Measurements from ENCODE around the gene DNLZ.

DNLZ gene

DNA sequence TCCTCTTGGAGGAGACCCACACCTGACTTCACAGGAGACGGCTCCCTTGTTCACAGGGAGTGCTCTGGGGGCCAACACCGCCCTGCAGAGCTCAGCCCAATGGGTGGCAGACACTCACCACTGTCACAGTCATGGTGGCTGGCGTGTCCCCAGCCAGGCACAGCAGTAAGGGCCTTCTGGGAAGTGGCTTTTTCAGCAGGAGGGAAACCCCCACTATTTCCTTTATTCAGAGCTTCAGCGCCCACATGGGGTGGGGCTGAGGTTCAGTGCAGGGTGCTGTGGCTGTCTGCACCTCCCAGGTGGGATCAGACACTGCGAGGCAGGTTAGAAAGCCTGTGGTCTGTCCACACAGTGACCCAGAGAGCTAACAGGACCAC, 40.0 kb upstream of the DNLZ start:
- H4K5ac ChIP-seq (ENCODE audit: low read length), result no peak overlapping the region
- no peak overlapping the region for H3K4ac ChIP-seq (ENCODE audit: low read depth, low read length)
- H3K18ac ChIP-seq (ENCODE audit: low read length), result no peak overlapping the region
- H3K79me2 ChIP-seq (ENCODE audit: control insufficient read depth, insufficient read depth, low read length), result peaks cover 15% of the 10 kb centered on the region
- H3K79me1 ChIP-seq (ENCODE audit: low read length), result peaks cover 12% of the 10 kb centered on the region
- no peak overlapping the region for H3K27ac ChIP-seq (ENCODE audit: low read depth, low read length)
- H3K4me1 ChIP-seq (ENCODE audit: control insufficient read depth, low read depth, low read length), result peaks cover 2% of the 10 kb centered on the region
- no peak overlapping the region for H3K4me3 ChIP-seq (ENCODE audit: low read length)
- H3K56ac ChIP-seq (ENCODE audit: low read length), result no peak overlapping the region
- H2AK5ac ChIP-seq (ENCODE audit: low read length), result no peak overlapping the region
- H2BK5ac ChIP-seq (ENCODE audit: low read length), result no peak overlapping the region
- H3K9ac ChIP-seq (ENCODE audit: low read length), result no peak overlapping the region
- H2BK120ac ChIP-seq (ENCODE audit: low read depth, low read length), result no peak overlapping the region
- H3K36me3 ChIP-seq (ENCODE audit: control insufficient read depth, insufficient read depth, low read length), result peaks cover 8% of the 10 kb centered on the region
- H3K4me2 ChIP-seq (ENCODE audit: low read length), result no peak overlapping the region
- H2BK15ac ChIP-seq (replicated peaks; ENCODE audit: low read depth), result no peak overlapping the region
- H4K8ac ChIP-seq (ENCODE audit: low read depth, low read length), result no peak overlapping the region
- no peaks in the 10 kb centered on the region for H3K27me3 ChIP-seq (ENCODE audit: insufficient read depth, low read length, poor library complexity)
- no peak overlapping the region for H3K23ac ChIP-seq (ENCODE audit: low read length)
- WGBS (ENCODE audit: extremely low coverage, insufficient coverage, low lambda C conversion rate), result no CpG with 5 or more reads among the region's 5 CpGs
- no peak for DNase-seq

DNA sequence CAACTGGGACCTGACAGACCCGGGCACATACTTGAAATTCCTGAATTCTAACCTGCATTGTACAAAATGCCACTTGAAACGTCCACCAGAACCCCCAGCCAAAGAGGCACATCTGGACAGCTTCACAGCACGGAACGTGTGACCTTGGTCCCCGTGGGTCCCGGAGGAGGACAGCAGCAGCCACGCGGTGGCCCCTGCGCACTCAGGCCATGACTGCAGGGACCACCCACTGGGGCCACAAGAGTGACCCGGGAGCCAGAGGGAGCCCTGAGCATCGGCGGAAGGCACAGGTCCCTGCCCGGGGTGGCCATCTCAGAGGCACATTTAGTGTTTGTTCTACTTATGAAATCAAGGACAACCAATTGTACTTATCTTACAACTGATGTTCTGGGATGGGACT, 38.5 kb upstream of the DNLZ start:
- H3K4ac ChIP-seq (ENCODE audit: low read depth, low read length), result no peak overlapping the region
- H3K27ac ChIP-seq (ENCODE audit: low read depth, low read length), result no peak overlapping the region
- H3K79me1 ChIP-seq (ENCODE audit: low read length), result peaks cover 12% of the 10 kb centered on the region
- H2BK15ac ChIP-seq (replicated peaks; ENCODE audit: low read depth), result no peak overlapping the region
- H3K18ac ChIP-seq (ENCODE audit: low read length), result no peak overlapping the region
- no peak overlapping the region for H4K8ac ChIP-seq (ENCODE audit: low read depth, low read length)
- no peak overlapping the region for H2AK5ac ChIP-seq (ENCODE audit: low read length)
- H3K56ac ChIP-seq (ENCODE audit: low read length), result no peak overlapping the region
- no peak overlapping the region for H3K4me2 ChIP-seq (ENCODE audit: low read length)
- H3K27me3 ChIP-seq (ENCODE audit: insufficient read depth, low read length, poor library complexity), result no peaks in the 10 kb centered on the region
- no peak overlapping the region for H3K4me3 ChIP-seq (ENCODE audit: low read length)
- WGBS (ENCODE audit: extremely low coverage, insufficient coverage, low lambda C conversion rate), result no CpG with 5 or more reads among the region's 13 CpGs
- H3K36me3 ChIP-seq (ENCODE audit: control insufficient read depth, insufficient read depth, low read length), result peaks cover 7% of the 10 kb centered on the region
- H3K23ac ChIP-seq (ENCODE audit: low read length), result no peak overlapping the region
- DNase-seq, result no peak
- no peak overlapping the region for H4K5ac ChIP-seq (ENCODE audit: low read length)
- H3K79me2 ChIP-seq (ENCODE audit: control insufficient read depth, insufficient read depth, low read length), result peaks cover 22% of the 10 kb centered on the region
- peaks cover 2% of the 10 kb centered on the region for H3K4me1 ChIP-seq (ENCODE audit: control insufficient read depth, low read depth, low read length)
- no peak overlapping the region for H3K9ac ChIP-seq (ENCODE audit: low read length)
- no peak overlapping the region for H2BK120ac ChIP-seq (ENCODE audit: low read depth, low read length)
- no peak overlapping the region for H2BK5ac ChIP-seq (ENCODE audit: low read length)

DNA sequence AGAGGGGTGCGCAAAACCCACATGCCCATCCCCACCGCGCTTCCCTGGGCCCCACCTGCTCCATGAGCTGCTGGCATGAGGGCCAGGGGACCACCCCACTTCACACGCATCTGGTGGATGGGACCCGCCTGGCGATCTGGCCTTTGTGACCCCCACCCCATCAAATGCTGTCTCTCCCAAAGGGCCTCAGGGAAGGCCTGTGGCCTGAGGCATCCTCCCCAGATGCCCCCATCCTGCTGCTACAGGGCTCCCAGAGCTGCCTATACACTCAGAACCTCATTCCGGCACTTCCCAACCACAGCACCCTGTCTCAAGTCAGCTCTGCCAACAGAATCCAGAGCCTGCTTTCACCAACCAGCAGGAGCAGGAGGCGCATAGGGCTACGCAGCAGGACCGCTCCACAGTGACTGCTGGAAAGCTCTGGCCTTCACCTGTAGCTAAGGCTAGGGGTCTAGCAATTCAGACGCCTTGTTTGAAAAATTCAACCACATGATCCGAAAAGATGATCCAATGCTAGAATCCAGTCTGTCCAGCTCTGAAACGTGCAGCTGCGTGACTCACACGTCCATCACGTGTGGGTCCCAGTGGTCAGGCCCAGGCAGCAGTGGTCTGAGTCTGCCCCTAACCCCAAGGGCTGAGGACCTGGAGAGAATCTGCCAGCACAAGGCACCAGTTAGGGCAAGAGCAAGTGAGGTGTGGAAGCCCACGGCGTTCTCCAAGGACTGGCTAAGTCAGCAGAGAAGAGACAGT, 37.8 kb upstream of the DNLZ start:
- no peak overlapping the region for H3K4ac ChIP-seq (ENCODE audit: low read depth, low read length)
- H4K5ac ChIP-seq (ENCODE audit: low read length), result no peak overlapping the region
- no peak for DNase-seq
- H3K4me1 ChIP-seq (ENCODE audit: control insufficient read depth, low read depth, low read length), result peaks cover 2% of the 10 kb centered on the region
- no peak overlapping the region for H4K8ac ChIP-seq (ENCODE audit: low read depth, low read length)
- no peak overlapping the region for H3K56ac ChIP-seq (ENCODE audit: low read length)
- peaks cover 10% of the 10 kb centered on the region for H3K36me3 ChIP-seq (ENCODE audit: control insufficient read depth, insufficient read depth, low read length)
- no peak overlapping the region for H3K18ac ChIP-seq (ENCODE audit: low read length)
- H2AK5ac ChIP-seq (ENCODE audit: low read length), result no peak overlapping the region
- no peak overlapping the region for H3K9ac ChIP-seq (ENCODE audit: low read length)
- no CpG with 5 or more reads among the region's 18 CpGs for WGBS (ENCODE audit: extremely low coverage, insufficient coverage, low lambda C conversion rate)
- no peaks in the 10 kb centered on the region for H3K27me3 ChIP-seq (ENCODE audit: insufficient read depth, low read length, poor library complexity)
- H3K27ac ChIP-seq (ENCODE audit: low read depth, low read length), result no peak overlapping the region
- H2BK120ac ChIP-seq (ENCODE audit: low read depth, low read length), result no peak overlapping the region
- H3K79me1 ChIP-seq (ENCODE audit: low read length), result peaks cover 17% of the 10 kb centered on the region
- peaks cover 22% of the 10 kb centered on the region for H3K79me2 ChIP-seq (ENCODE audit: control insufficient read depth, insufficient read depth, low read length)
- no peak overlapping the region for H3K4me3 ChIP-seq (ENCODE audit: low read length)
- no peak overlapping the region for H3K4me2 ChIP-seq (ENCODE audit: low read length)
- H3K23ac ChIP-seq (ENCODE audit: low read length), result no peak overlapping the region
- no peak overlapping the region for H2BK15ac ChIP-seq (replicated peaks; ENCODE audit: low read depth)
- H2BK5ac ChIP-seq (ENCODE audit: low read length), result no peak overlapping the region

DNA sequence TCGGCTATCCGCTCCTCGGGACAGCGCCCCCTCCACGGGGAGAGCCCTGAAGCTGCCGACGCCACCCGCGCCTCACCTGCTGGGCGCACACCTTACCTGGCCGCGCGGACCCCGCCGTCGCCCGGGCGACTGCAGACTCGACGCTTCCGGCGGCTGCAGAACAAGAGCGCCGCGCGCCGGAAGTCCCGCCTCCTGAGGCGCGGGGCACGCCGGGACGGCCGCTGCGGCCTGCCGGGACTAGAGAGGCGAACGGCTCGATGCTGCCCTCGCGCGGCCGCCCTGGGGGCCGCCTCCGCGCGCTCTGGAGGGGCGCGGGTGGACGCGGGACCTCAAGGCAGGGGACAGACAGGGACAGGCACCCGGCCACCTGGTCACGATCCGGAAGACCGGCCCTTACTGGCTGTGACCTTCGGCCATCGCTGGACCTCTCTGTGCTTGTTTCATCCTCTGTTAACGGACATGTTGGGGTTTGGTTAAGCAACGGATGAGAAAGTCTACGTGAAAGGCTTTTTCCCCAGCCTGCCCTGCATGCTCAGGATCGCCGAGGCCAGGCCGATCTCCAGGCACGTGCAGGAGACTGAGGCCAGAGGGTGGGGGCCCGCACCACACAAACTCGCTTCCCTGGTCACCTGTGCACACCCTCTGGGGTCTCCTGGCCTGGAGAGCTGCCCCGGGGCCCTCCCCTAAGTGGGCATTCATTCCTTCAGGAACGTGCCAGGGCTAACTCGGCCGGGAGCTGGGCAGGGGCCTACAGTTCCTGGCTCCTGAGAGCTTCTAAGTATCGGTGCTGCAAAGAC, 36.7 kb upstream of the DNLZ start, which contains the start of gene SNAPC4:
Gene SNAPC4, minus strand, starts transcription at position 133 of the 797 bp plus-strand sequence. CDS start 1,742 bp downstream, outside the sequence.
- Histone ChIP-seq H3K4me3 (ENCODE audit: low read length) (peak within 1 kb of the TSS; percentile 93), H2BK15ac (replicated peaks; ENCODE audit: low read depth) (no peak within 1 kb of the TSS), H3K4me2 (ENCODE audit: low read length) (peak within 1 kb of the TSS; percentile 90), H3K36me3 (ENCODE audit: control insufficient read depth, insufficient read depth, low read length) (peaks cover 15% of the 10 kb centered on the region), H3K27ac (ENCODE audit: low read depth, low read length) (peak within 1 kb of the TSS; percentile 26), H2BK120ac (ENCODE audit: low read depth, low read length) (no peak within 1 kb of the TSS), H4K5ac (ENCODE audit: low read length) (no peak within 1 kb of the TSS), H3K23ac (ENCODE audit: low read length) (peak within 1 kb of the TSS; percentile 3), H2BK5ac (ENCODE audit: low read length) (no peak within 1 kb of the TSS), H3K56ac (ENCODE audit: low read length) (peak within 1 kb of the TSS; percentile 96), H3K79me2 (ENCODE audit: control insufficient read depth, insufficient read depth, low read length) (peaks cover 22% of the 10 kb centered on the region), H3K4ac (ENCODE audit: low read depth, low read length) (peak within 1 kb of the TSS; percentile 8), H3K9ac (ENCODE audit: low read length) (peak within 1 kb of the TSS; percentile 97), H3K18ac (ENCODE audit: low read length) (peak within 1 kb of the TSS; percentile 6), H3K4me1 (ENCODE audit: control insufficient read depth, low read depth, low read length) (peaks cover 2% of the 10 kb centered on the region), H4K8ac (ENCODE audit: low read depth, low read length) (no peak within 1 kb of the TSS), H3K79me1 (ENCODE audit: low read length) (peaks cover 18% of the 10 kb centered on the region), H3K27me3 (ENCODE audit: insufficient read depth, low read length, poor library complexity) (no peaks in the 10 kb centered on the region), H2AK5ac (ENCODE audit: low read length) (no peak within 1 kb of the TSS)
- peak; percentile 93 for DNase-seq
- no CpG with 5 or more reads among the region's 71 CpGs for WGBS (ENCODE audit: extremely low coverage, insufficient coverage, low lambda C conversion rate)

DNA sequence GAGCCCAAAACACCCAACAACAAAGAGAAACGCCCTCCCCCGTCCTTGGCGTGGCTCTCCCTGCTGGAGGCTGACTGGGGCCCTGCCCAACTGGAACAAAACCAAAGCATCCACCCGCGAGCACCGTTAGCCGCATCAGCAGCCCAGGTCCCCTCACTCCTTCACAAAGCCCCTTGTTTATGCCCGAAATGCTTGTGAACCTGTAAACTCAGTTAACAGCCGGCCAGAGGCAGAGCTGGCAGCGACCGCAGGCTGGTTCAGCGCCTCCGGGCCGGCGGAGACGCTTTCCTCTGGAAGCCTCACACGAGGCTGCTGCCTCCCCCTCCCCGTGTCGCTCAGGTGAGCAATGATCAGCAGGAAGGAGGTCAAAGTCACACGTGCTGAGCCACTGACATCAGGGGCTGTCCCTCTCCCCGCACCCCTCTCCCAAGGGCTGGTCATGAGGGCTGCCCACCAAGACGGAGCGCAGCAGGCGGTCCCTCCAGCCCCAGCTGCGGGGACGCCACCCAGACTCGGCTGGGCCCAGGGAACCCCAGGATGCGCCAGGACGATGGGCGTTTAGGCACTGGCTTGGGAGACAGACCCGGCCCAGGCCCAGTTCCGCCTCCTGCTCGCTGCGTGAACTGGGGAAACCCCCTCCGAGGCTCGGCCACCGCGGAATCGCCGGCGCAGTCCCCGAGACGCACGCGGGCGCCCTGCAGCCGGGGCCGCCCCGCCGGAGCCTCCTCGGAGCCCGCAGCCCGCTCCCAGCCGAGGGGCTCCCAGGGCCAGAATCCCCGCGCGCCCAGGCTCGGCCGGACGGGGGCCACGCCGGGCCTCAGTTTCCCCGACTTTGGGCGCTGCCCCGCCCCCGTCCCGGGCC, 35.9 kb upstream of the DNLZ start:
- H3K18ac ChIP-seq (ENCODE audit: low read length), result peak overlapping the region; percentile 6
- H3K36me3 ChIP-seq (ENCODE audit: control insufficient read depth, insufficient read depth, low read length), result peaks cover 23% of the 10 kb centered on the region
- peak overlapping the region; percentile 93 for H3K4me3 ChIP-seq (ENCODE audit: low read length)
- peaks cover 22% of the 10 kb centered on the region for H3K79me2 ChIP-seq (ENCODE audit: control insufficient read depth, insufficient read depth, low read length)
- peak overlapping the region; percentile 26 for H3K27ac ChIP-seq (ENCODE audit: low read depth, low read length)
- H3K79me1 ChIP-seq (ENCODE audit: low read length), result peaks cover 18% of the 10 kb centered on the region
- no peak overlapping the region for H2BK15ac ChIP-seq (replicated peaks; ENCODE audit: low read depth)
- no peaks in the 10 kb centered on the region for H3K27me3 ChIP-seq (ENCODE audit: insufficient read depth, low read length, poor library complexity)
- H2AK5ac ChIP-seq (ENCODE audit: low read length), result no peak overlapping the region
- no peak overlapping the region for H4K5ac ChIP-seq (ENCODE audit: low read length)
- peak overlapping the region; percentile 90 for H3K4me2 ChIP-seq (ENCODE audit: low read length)
- no peak overlapping the region for H2BK120ac ChIP-seq (ENCODE audit: low read depth, low read length)
- H3K56ac ChIP-seq (ENCODE audit: low read length), result peak overlapping the region; percentile 96
- no peak overlapping the region for H4K8ac ChIP-seq (ENCODE audit: low read depth, low read length)
- no peak overlapping the region for H2BK5ac ChIP-seq (ENCODE audit: low read length)
- H3K23ac ChIP-seq (ENCODE audit: low read length), result peak overlapping the region; percentile 3
- peak overlapping the region; percentile 97 for H3K9ac ChIP-seq (ENCODE audit: low read length)
- peak; percentile 39 for DNase-seq
- peaks cover 2% of the 10 kb centered on the region for H3K4me1 ChIP-seq (ENCODE audit: control insufficient read depth, low read depth, low read length)
- peak overlapping the region; percentile 8 for H3K4ac ChIP-seq (ENCODE audit: low read depth, low read length)
- no CpG with 5 or more reads among the region's 67 CpGs for WGBS (ENCODE audit: extremely low coverage, insufficient coverage, low lambda C conversion rate)

All from mesendoderm (in vitro differentiated cells).